ENCODE results near the gene TBC1D8B.

Gene TBC1D8B

GRCh38 chrX:106903291-106903824 is 100.9 kb downstream of the TBC1D8B start, which contains the start of gene RIPPLY1:
TSS of gene RIPPLY1 (minus strand) at chrX:106903341. CDS start at chrX:106903287, 54 bp downstream.
- in situ Hi-C loops (cut with MboI; ENCODE audit: low sequenced_read_pairs, unreplicated experiment): no loop called here
- no peak for TF ChIP-seq CTCF (IDR thresholded peaks at IDR 0.05; ENCODE audit: borderline replicate concordance, control extremely low read depth, extremely low read depth, insufficient read depth, missing control alignments)
- no peak for DNase-seq (ENCODE audit: low spot score)

- in situ Hi-C loops (cut with MboI; ENCODE audit: low sequenced_read_pairs, unreplicated experiment): no loop called here
- TF ChIP-seq CTCF (IDR thresholded peaks at IDR 0.05; ENCODE audit: borderline replicate concordance, control extremely low read depth, extremely low read depth, insufficient read depth, missing control alignments): no peak
- no peak for DNase-seq (ENCODE audit: low spot score)
Observed at GRCh38 chrX:106903856-106904528, 101.5 kb downstream of the TBC1D8B start.

- in situ Hi-C loops (cut with MboI; ENCODE audit: low sequenced_read_pairs, unreplicated experiment): no loop called here
- no peak for TF ChIP-seq CTCF (IDR thresholded peaks at IDR 0.05; ENCODE audit: borderline replicate concordance, control extremely low read depth, extremely low read depth, insufficient read depth, missing control alignments)
- DNase-seq (ENCODE audit: low spot score): no peak
Observed at GRCh38 chrX:106905064-106905708, 102.7 kb downstream of the TBC1D8B start.

GRCh38 chrX:106906361-106906760 is 103.9 kb downstream of the TBC1D8B start:
- DNase-seq (ENCODE audit: low spot score): no peak
- TF ChIP-seq CTCF (IDR thresholded peaks at IDR 0.05; ENCODE audit: borderline replicate concordance, control extremely low read depth, extremely low read depth, insufficient read depth, missing control alignments): no peak
- in situ Hi-C loops (cut with MboI; ENCODE audit: low sequenced_read_pairs, unreplicated experiment): no loop called here

- no peak for TF ChIP-seq CTCF (IDR thresholded peaks at IDR 0.05; ENCODE audit: borderline replicate concordance, control extremely low read depth, extremely low read depth, insufficient read depth, missing control alignments)
- in situ Hi-C loops (cut with MboI; ENCODE audit: low sequenced_read_pairs, unreplicated experiment): no loop called here
- no peak for DNase-seq (ENCODE audit: low spot score)
Observed at GRCh38 chrX:106912864-106913263, 110.4 kb downstream of the TBC1D8B start.

GRCh38 chrX:106917830-106918500 is 115.5 kb downstream of the TBC1D8B start:
- no peak for DNase-seq (ENCODE audit: low spot score)
- in situ Hi-C loops (cut with MboI; ENCODE audit: low sequenced_read_pairs, unreplicated experiment): no loop called here
- TF ChIP-seq CTCF (IDR thresholded peaks at IDR 0.05; ENCODE audit: borderline replicate concordance, control extremely low read depth, extremely low read depth, insufficient read depth, missing control alignments): no peak

Data from GM13976 (cell line).